SHP77 (cell line): Measurements from ENCODE around the gene MARCHF9.

ENCODE experiments used
- DNase-seq, 2 experiments: peaks; one replicate each; lab custom pipeline; 2025; lab: John Stamatoyannopoulos, UW

MARCHF9 gene

DNA sequence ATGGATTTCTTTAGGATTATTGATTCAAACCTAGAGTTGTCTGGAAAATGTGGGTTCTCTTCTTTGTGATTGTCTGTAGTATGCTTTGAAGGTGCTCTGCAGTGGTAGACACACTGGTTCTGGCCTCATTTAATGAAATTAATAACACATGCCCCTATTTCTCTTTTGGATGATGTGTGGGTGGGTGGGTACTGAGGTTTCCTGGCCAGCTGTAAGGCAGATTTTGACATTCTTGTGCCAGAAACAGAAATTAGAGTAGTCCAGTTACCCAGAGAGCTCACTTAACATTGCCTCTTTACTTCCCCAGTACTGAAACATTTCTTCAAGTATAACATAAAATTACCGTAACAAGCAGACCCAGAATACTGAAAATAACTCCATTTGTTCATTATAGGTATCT is 42.1 kb downstream of the MARCHF9 start:
- no peak for DNase-seq

DNA sequence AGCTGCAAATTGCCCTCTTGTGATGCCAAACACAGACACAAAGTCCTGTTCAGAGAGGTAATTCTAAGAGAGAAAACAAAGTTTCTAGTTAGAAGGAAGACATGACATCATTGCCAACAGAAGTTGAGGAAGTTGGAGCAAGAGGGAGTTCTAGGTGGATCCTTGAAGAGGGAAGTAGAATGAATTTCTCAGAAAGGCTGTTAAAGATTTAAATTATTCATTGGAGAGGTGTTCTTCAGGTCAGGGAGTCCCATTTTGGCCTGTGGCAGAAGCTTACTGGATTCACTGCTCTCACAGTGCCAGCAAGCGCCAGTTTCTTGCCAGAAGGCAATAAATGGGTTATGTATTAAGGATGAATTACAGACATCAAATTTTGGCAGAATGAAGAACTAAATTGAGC is 43.0 kb downstream of the MARCHF9 start:
- DNase-seq: no peak

DNA sequence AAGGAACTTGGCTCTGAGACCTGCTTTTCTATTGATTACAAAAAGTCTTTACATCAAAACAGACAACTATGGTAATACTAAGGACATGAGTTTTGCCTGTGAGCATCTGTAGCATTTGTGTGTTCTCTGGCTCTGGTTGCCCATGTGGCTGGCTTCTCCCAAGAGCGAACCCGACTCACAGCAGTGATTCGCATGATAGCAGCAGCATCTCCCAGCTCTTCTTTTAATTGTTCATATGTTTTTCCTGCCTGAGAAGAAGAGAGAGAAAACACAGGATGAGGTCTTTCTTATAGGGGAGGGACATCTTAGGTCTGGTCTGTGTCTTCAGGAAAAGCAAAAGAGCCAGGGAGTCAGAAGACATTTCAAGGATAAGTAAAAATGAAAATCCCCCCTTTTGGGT is 46.1 kb downstream of the MARCHF9 start:
- DNase-seq: no peak

DNA sequence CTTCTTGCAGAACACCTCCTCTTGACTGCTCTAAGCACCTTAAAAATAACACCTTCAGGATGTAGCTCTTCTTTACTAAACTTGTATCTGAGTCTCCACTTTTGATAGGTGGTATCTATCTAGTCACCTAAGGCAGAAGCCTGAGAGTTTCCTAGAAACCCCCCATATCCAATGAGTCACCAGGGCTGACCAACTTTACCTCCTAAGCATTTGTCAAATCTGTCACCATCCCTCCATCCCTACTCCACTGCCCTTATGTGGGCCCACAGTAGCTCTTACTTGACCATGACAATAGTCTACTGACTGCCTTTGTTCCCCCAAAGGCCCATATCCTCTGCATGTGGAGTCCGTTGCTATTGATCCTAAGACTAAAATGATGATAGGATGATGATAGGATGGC is 47.7 kb downstream of the MARCHF9 start:
- no peak for DNase-seq

DNA sequence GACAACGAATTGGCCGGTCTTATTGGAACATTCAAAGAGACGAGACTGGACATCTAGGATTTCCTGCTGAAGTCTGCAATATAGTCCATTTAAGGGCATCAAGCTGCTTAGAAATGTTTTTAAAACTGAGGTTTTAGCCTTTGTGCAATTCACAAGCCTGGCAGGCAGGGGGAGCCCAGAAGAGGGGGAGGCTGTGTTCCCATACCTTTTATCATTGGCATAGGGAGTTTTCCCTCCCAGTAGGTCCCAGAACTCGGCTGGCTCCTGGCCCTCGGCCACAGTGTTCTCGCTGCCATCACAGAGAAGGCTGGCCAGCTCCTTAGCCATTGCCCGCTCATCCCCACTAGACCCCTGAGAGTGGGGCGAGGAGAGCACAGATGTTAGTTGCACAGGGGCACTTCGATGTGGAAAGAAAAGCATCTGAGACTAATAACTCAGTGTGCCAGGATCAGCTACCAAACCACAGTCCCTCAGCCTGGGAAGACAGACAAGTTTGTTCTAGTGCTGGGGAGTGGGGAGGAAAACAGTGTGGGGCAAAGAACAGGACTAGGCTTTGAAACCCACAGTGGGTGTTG is 48.5 kb downstream of the MARCHF9 start:
- DNase-seq: peak; percentile 43 to 65

DNA sequence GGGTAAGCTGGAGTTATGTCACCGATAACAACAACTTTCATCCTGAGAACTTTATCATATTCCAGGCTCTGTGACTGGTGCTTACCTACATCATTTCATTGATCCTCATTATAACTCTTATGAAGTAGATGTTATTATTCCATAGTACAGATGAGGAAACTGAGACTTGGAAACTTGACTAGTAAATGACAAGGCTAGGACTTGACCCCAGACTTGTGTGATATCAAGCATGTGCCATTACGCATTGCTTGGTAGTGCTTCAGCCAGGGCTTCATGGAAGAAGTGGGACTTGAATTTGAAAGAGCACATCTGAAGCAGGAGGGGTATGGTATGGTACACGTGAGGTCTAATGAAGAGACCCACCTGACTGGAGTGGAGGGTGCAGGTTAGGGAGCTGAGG is 51.8 kb downstream of the MARCHF9 start:
- no peak for DNase-seq

DNA sequence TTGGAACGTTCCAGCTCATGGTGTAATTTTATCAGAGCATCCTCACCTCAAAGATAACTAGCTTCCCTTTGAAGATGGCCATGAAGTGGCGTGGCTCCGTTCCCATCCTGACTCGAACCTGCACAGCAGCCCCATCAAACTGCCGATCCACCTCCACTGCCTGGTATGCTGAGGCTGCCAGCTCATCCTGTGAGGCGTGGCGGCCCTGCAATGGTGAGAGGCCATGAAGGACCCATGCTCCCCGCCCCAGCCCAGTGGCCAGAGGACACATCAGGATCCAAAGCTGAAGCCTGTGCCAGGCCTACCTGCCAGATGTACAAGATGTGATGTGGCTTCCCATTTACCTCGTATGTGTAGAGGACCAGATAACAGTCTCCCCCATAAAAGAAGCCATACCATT is 52.4 kb downstream of the MARCHF9 start:
- no peak for DNase-seq

DNA sequence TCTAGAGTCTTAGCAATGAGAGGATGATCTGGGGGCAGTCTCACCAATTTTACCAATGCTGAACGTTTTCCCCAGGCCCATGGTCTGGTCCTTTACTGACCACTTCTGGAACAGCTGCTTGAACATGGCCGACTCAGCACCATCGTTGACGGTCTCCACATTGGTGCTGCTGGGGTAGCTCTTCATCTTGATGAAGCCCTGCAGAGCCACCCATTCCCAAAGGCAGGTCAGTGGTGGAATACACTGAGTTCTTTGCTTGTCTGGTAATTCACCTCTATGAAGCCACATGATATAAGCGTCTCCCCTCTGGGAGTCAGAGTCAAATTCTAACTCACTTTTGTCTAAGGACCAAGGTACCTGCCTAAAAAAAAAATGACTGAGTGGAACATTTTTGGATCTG is 53.4 kb downstream of the MARCHF9 start:
- no peak for DNase-seq

DNA sequence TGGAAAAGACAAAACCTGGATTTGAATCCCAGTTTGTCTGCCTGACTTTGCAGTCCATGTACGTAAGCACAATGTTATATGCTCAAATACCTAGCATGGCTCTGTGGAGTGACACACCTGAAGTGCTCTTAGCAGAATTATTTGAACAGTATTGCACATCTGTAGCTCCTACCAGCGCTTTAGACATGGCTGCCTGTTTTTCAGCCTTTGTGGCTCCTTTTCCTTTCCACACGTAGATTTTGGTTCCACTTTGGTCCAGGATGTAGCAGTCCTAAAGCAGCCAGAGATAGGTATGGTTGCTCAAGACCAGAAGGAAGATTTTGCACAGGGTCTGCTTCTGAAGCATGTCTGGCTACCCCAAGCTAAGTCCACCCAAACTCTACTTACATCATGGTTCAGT is 54.5 kb downstream of the MARCHF9 start:
- no peak for DNase-seq
